ENCODE data around the gene NMNAT2.

Gene NMNAT2

GRCh38 chr1:183331091-183331742 is 87.0 kb downstream of the NMNAT2 start:
- no peak overlapping the region for H3K4me3 ChIP-seq (ENCODE audit: low read length)

GRCh38 chr1:183330335-183330734 is 87.8 kb downstream of the NMNAT2 start:
- no peak overlapping the region for H3K27ac ChIP-seq (ENCODE audit: low read length)
- no peak overlapping the region for H3K9ac ChIP-seq (ENCODE audit: low read length)
- H3K27me3 ChIP-seq (ENCODE audit: low read depth, low read length) = peaks cover 52% of the 10 kb centered on the region
- H3K9me3 ChIP-seq (ENCODE audit: insufficient read depth, low read length) = no peaks in the 10 kb centered on the region
- H3K4me1 ChIP-seq (ENCODE audit: low read length) = no peaks in the 10 kb centered on the region
- H3K4me3 ChIP-seq (ENCODE audit: low read length) = no peak overlapping the region
- H3K4me2 ChIP-seq (ENCODE audit: low read length) = no peak overlapping the region
- no peaks in the 10 kb centered on the region for H4K20me1 ChIP-seq (ENCODE audit: insufficient read depth, low read length)
- TF ChIP-seq CTCF (IDR thresholded peaks at IDR 0.05; ENCODE audit: low read depth, low read length) = no peak
- H3K36me3 ChIP-seq (replicated peaks; ENCODE audit: low read depth, low read length) = no peaks in the 10 kb centered on the region
- H2AFZ ChIP-seq (ENCODE audit: low read depth, low read length) = no peak overlapping the region
- no peaks in the 10 kb centered on the region for H3K79me2 ChIP-seq (ENCODE audit: low read length)

More at GRCh38 chr1:183331091-183331742, 87.0 kb downstream of the NMNAT2 start:
- no peaks in the 10 kb centered on the region for H3K4me1 ChIP-seq (ENCODE audit: low read length)
- no peaks in the 10 kb centered on the region for H4K20me1 ChIP-seq (ENCODE audit: insufficient read depth, low read length)
- no peak overlapping the region for H3K9ac ChIP-seq (ENCODE audit: low read length)
- H3K4me2 ChIP-seq (ENCODE audit: low read length) = no peak overlapping the region
- no peak for TF ChIP-seq EZH2phosphoT487 (IDR thresholded peaks at IDR 0.05; ENCODE audit: low read depth)
- TF ChIP-seq CTCF (IDR thresholded peaks at IDR 0.05; ENCODE audit: low read depth, low read length) = no peak
- no peak overlapping the region for H3K27ac ChIP-seq (ENCODE audit: low read length)
- no peaks in the 10 kb centered on the region for H3K79me2 ChIP-seq (ENCODE audit: low read length)
- H3K27me3 ChIP-seq (ENCODE audit: low read depth, low read length) = peaks cover 57% of the 10 kb centered on the region
- no peaks in the 10 kb centered on the region for H3K36me3 ChIP-seq (replicated peaks; ENCODE audit: low read depth, low read length)
- no peaks in the 10 kb centered on the region for H3K9me3 ChIP-seq (ENCODE audit: insufficient read depth, low read length)
- H2AFZ ChIP-seq (ENCODE audit: low read depth, low read length) = no peak overlapping the region

- H3K27me3 ChIP-seq (ENCODE audit: low read depth, low read length) = peaks cover 46% of the 10 kb centered on the region
- no peaks in the 10 kb centered on the region for H3K9me3 ChIP-seq (ENCODE audit: insufficient read depth, low read length)
- H4K20me1 ChIP-seq (ENCODE audit: insufficient read depth, low read length) = no peaks in the 10 kb centered on the region
- no peak for TF ChIP-seq EZH2phosphoT487 (IDR thresholded peaks at IDR 0.05; ENCODE audit: low read depth)
- no peak for TF ChIP-seq CTCF (IDR thresholded peaks at IDR 0.05; ENCODE audit: low read depth, low read length)
- H3K9ac ChIP-seq (ENCODE audit: low read length) = no peak overlapping the region
- no peaks in the 10 kb centered on the region for H3K36me3 ChIP-seq (replicated peaks; ENCODE audit: low read depth, low read length)
- H3K4me2 ChIP-seq (ENCODE audit: low read length) = no peak overlapping the region
- no peak overlapping the region for H2AFZ ChIP-seq (ENCODE audit: low read depth, low read length)
- H3K27ac ChIP-seq (ENCODE audit: low read length) = no peak overlapping the region
- no peaks in the 10 kb centered on the region for H3K79me2 ChIP-seq (ENCODE audit: low read length)
- no peak overlapping the region for H3K4me3 ChIP-seq (ENCODE audit: low read length)
- H3K4me1 ChIP-seq (ENCODE audit: low read length) = no peaks in the 10 kb centered on the region
Observed at GRCh38 chr1:183328371-183328770, 89.8 kb downstream of the NMNAT2 start.

GRCh38 chr1:183327434-183328290 is 90.5 kb downstream of the NMNAT2 start:
- H3K27ac ChIP-seq (ENCODE audit: low read length) = no peak overlapping the region
- H3K36me3 ChIP-seq (replicated peaks; ENCODE audit: low read depth, low read length) = no peaks in the 10 kb centered on the region
- TF ChIP-seq CTCF (IDR thresholded peaks at IDR 0.05; ENCODE audit: low read depth, low read length) (no peak), EZH2phosphoT487 (IDR thresholded peaks at IDR 0.05; ENCODE audit: low read depth) (no peak)
- H4K20me1 ChIP-seq (ENCODE audit: insufficient read depth, low read length) = no peaks in the 10 kb centered on the region
- no peaks in the 10 kb centered on the region for H3K4me1 ChIP-seq (ENCODE audit: low read length)
- H3K79me2 ChIP-seq (ENCODE audit: low read length) = no peaks in the 10 kb centered on the region
- H3K27me3 ChIP-seq (ENCODE audit: low read depth, low read length) = peaks cover 42% of the 10 kb centered on the region
- H3K9ac ChIP-seq (ENCODE audit: low read length) = no peak overlapping the region
- no peak overlapping the region for H3K4me2 ChIP-seq (ENCODE audit: low read length)
- no peaks in the 10 kb centered on the region for H3K9me3 ChIP-seq (ENCODE audit: insufficient read depth, low read length)
- H2AFZ ChIP-seq (ENCODE audit: low read depth, low read length) = no peak overlapping the region
- H3K4me3 ChIP-seq (ENCODE audit: low read length) = no peak overlapping the region

All from OCI-LY3 (cell line).